NCI-H2029 (cell line): ENCODE measurements around the gene OR2M7.
"Not testable (repeated sequence)": the region's sequence is repeated elsewhere in the genome, so short reads cannot be mapped to it uniquely, and the experiment has no call there.

Source experiments
- DNase-seq: peaks from one replicate; lab custom pipeline; 2025; lab: John Stamatoyannopoulos, UW

The OR2M7 gene, protein sequence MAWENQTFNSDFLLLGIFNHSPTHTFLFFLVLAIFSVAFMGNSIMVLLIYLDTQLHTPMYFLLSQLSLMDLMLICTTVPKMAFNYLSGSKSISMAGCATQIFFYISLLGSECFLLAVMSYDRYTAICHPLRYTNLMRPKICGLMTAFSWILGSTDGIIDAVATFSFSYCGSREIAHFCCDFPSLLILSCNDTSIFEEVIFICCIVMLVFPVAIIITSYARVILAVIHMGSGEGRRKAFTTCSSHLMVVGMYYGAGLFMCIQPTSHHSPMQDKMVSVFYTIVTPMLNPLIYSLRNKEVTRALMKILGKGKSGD

DNA sequence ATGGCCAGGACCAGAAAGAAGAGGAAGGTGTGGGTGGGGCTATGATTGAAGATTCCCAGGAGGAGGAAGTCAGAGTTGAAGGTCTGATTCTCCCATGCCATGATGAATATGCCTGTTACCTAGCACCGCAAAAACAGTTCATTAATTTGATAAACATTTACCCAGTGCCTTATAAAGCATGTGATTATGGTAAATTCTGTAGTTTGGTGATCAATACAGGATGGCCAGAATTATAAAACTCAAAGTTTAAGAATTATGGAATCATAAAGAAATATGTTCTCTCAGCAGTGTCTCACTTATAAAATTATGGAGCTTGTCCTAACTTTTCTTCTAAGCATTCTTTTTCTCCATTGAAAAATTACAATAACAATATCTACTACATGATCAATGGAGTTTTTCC, at the start of gene OR2M7:
Gene OR2M7, minus strand, starts transcription at position 101 of the 400 bp plus-strand sequence. Its CDS starts 0 bp downstream, at position 101.
- DNase-seq, result no peak

DNA sequence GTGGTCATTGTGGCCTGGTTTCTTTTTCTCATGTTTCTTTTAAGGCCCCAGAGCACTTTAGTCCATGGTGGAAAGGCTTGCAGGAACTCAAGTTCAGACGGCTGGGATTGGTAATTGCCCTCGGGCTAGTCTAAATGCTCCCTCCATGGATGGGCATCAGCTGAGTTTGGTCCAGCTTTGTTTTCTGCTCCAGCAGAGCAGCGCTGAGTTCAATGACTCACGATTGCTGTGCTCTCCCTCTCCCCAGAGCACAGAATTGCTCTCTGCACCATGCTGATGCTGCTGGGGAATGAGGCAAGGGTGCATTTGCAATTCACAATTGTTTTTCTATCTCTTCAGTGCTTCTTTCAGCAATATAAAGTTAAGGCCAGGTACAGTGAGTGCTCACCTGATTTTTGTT, 49.4 kb upstream of the OR2M7 start:
- no peak for DNase-seq

DNA sequence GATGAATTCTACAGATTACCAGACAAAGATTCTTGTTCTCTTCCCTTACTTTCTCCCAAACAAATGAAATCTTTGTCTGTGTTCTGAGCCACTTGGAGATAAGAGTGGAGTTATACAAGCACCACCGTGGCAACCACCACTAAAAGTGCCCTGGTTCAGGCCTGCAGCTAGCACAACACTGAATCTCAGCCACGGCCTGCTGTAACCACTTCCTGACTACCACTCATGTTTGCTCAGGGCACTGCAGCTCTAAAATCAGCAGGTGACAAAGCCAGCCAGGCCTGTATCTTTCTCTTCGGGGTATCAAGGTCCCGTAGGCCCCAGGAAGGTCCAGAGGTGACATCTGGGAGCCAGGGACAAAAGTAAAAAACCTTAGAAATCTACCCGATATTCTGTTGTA, 48.0 kb upstream of the OR2M7 start:
- DNase-seq, result no peak

DNA sequence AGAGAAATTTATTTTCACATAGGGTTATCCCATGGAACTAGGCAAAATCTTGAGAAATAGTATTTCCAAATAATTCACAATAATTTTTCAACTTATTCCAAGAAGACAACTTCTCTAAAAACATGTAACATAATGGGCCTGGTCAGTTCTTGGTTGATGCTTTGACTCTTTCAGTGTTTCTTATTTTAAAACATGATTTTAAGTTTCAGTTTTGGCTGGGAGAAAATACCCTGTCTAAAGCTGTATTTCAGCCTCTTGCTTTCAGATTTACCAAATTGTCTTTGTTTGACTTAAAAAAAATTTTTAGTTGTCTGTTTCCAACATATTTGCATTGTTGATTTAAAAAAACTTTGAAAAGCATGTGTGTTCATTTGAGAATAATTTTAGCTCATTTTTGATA, 42.2 kb upstream of the OR2M7 start:
- no peak for DNase-seq

DNA sequence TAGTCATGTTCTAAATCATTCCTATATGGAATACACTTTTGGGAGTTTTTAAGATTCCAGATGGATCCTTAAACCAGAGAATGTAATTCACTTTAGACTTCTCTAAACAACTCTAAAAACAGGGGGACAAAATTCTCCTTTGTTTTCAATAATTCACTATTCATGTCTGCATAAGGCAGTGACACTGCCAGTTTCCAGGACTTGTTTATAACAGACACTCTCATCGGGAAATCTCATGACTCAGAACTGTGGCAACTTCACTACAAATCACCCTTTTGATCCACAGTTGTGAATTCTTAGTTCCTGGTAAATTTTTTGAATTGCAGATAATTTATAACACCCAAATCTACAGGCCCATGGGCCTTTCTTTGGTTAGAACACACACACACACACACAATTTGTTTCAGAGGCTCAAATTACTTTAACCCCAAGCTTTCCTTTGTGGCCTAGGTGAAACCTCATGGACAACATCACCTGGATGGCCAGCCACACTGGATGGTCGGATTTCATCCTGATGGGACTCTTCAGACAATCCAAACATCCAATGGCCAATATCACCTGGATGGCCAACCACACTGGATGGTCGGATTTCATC, 36.9 kb upstream of the OR2M7 start, which contains the start of gene OR2T4:
Gene OR2T4, plus strand, starts transcription at position 545 of the 595 bp plus-strand sequence. Its CDS starts 0 bp downstream, at position 545.
- no peak for DNase-seq

DNA sequence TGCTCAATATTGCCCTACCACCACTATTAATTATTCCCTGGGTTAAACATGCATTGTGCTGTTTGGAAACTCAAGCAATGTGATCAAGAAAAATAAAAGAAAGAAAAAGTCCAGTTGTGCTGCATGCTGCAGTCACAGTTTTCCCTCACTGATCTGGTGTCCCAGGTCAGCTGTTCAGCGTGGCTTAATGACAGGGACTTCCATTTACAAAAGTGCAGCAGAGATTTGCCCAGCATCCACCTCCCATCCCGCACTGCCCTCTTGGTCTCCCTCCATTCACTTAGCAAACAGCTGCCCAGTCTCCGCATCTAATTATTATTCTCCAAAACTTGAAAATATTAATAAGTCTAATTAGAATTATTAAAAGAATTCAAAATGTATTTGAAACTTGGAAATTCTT, 35.0 kb upstream of the OR2M7 start:
- DNase-seq, result no peak

DNA sequence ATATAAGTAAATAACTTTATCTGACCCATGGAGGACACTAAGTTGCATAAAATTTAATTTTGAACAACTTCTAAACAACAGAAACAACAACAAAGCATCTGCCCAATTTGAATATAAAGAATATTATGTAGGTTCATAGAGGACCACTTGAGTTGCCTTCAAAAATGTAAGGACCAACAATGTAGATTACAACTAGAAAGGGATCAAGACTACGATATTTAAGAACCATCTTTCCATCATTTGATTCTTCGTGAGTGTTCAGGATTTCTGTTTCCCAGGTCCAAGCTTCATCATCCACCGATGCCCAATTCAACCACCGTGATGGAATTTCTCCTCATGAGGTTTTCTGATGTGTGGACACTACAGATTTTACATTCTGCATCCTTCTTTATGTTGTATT, 24.1 kb upstream of the OR2M7 start, which contains the start of gene OR14C36:
Gene OR14C36, plus strand, starts transcription at position 301 of the 400 bp plus-strand sequence. Its CDS starts 0 bp downstream, at position 301.
- no peak for DNase-seq

DNA sequence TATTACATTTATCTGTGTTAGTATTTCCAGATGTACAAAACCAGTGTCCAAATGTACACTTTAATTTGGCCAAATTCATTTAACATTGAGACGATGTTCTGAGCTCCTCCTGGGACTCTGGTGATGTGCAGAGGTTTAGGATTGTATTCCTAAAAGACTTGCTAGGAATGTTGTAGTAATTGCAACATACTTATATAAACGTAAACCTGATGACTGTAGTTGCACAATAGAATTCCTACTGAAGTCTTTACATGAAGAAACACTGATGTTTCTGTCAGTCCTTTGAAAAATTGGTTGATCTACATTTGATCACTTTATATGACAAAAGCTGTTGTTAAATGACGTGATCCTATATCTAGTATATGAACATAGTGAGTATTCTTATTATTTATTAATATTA, 19.1 kb upstream of the OR2M7 start:
- DNase-seq, result no peak

DNA sequence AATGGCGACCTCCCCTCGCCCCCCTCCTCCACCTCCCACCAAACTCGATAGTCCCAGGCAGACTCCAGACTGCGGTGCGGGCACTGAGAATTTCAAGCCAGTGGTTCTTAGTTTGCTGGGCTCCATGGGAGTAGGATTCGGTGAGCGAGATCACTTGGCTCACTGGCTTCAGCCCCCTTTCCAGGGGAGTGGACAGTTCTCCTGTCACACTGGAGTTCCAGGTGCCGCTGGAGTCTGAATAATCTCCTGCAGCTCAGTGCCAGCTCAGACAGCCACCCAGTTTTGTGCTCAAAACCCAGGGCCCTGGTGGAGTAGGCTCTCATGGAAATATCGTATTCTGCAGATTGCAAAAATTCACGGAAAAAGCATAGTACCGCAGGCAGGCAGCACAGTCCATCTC, 7.6 kb downstream of the OR2M7 start:
- DNase-seq, result no peak

DNA sequence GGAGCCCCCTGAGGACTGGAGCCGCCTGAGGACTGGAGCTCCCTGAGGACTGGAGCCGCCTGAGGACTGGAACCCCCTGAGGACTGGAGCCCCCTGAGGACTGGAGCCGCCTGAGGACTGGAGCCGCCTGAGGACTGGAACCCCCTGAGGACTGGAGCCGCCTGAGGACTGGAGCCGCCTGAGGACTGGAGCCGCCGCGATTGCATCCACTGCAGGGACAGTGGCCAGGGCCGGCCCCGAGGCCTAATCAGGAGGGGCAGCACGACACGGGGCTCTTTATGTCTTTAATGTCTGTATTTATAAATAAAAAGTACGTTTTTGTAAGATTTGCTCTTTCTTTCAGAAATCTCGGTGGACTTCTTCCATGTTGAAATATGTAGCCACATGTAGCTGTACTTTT, 17.6 kb downstream of the OR2M7 start:
- not testable (repeated sequence) for DNase-seq

DNA sequence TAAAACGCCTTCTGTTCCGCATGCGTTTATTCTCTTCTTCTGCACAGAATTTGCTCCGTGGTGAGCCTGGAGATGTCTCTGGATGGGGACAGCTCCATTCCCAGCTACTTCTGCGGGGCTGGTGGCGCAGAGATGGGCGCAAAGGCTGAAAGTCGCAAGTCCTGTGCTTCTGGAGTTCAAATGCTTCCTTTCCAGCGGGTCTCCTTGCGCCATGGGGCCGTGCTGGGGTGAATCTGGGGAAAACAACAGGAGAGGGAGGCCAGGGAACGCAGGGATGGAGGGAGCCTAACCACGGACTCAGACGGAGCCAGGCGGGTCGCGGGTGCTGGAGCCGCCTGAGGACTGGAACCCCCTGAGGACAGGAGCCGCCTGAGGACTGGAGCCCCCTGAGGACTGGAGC, 18.3 kb downstream of the OR2M7 start:
- no peak for DNase-seq

DNA sequence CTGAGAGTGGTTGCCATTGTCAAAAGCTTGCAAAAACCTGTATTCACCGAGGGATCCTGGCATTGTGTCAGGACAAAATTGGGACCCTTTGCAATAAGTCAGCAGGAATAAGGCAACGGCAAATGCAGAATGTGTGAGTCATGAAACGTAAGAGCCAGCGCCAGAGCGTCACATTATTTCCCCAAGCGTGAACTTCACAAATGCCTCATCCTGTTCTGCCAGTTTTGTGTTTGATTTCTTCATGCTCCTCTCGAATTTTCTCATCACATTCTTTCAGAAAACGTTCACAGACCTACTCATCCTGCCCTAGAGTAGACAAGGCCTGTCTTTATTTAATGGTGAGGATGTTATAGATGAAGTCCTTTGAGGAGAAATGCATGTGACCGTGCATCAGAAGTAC, 18.7 kb downstream of the OR2M7 start:
- DNase-seq, result not testable (repeated sequence)

DNA sequence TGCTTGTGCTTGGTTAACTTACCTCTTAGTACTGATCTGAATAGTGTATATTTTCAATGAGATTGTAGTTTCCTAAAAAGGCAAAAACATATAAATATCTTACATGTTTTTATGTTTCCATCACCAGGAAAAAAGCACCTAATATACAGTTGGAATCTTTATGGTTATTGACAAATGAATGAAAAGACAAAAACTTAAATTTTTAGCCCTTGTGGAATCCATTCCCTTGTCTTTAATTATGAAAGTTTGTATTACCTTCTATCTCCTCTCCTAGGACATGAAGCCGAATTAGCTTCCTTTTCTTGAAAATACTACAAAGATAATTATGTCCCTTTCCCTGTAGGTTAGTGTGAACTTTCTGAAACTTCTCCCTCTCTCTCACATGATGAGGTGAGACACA, 21.0 kb downstream of the OR2M7 start, which contains the start of gene OR2T12:
Gene OR2T12, minus strand, starts transcription at position 101 of the 400 bp plus-strand sequence. CDS start 7,846 bp downstream, outside the sequence.
- DNase-seq, result no peak

DNA sequence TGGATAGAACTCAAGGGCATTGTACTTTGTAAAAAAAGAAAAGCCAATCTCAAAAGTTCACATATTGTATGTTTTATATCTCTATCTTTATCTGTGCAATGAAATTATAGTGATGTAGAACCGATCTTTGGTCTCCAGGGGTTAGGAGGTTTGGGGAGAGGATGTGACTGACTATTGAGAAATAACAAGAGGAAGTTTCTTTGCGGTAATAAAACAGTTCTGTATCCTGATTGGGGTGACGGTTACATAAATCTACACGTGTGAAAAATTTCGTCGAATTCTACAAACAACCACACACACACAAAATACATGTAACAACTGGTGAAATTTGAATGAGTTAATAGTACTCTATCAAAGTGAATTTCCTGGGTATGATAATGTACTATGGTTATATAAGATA, 36.0 kb downstream of the OR2M7 start:
- DNase-seq, result no peak

DNA sequence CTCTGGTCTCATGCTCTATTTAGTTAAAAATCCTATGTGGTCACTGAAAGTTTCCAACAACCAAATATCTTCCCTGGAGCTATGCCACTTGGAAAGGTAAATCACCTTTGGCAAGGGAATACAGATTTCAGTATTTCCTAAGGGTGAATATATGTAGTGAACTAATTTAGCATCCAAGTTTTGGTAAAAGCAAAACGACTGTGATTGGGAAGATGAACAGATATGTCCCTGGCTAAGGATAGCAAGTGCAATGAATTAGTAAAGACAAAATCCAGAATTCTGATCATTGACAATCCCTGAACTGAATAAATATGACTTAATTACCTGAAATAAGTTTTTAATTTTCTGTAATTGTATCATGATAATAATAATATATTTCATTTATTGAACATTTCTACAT, 46.5 kb downstream of the OR2M7 start, which contains the start of gene OR2T33:
Gene OR2T33, minus strand, starts transcription at position 101 of the 400 bp plus-strand sequence. CDS start 4,162 bp downstream, outside the sequence.
- DNase-seq, result no peak
